HG02973 (cell line): ENCODE data around the gene ZNF101.
"Not testable (repeated sequence)": the region's sequence is repeated elsewhere in the genome, so short reads cannot be mapped to it uniquely, and the experiment has no call there.

Experiments
- ATAC-seq: cut with Tn5 transposase; IDR thresholded peaks from one replicate; pipeline ENCODE4 v1.9.1; 2021; ENCODE audit warnings: moderate library complexity; ENCODE audit not compliant: unreplicated experiment

ZNF101 gene

DNA sequence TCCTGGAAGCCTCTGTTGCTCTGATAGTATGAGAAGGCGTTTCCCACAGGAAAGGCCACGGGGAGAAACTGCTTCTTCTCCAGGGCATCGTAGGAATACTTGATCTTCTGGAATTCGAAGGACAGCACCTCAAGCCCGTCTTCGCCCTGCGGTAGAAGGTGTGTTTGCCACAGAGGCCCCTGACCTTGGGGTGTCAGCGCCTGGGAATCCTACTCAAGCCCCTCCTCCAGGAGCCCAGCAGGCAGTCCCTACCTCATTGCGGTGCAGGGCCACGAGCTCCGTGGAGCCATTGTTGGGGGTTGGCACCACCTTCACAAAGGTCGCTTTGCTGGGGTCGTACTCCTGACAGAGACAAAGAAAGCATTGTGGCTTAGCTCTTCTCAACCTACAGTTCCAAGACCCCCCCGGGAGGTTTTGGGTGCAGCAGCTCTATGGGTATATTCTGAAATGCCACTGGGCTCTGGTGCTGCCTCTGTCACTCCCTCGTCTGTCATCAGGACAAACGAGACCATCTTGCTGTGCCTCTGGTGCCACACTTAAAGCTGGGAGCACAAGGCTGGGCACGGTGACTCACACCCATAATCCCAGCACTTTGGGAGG lies 8.9 kb upstream of the ZNF101 start:
- no peak for ATAC-seq

DNA sequence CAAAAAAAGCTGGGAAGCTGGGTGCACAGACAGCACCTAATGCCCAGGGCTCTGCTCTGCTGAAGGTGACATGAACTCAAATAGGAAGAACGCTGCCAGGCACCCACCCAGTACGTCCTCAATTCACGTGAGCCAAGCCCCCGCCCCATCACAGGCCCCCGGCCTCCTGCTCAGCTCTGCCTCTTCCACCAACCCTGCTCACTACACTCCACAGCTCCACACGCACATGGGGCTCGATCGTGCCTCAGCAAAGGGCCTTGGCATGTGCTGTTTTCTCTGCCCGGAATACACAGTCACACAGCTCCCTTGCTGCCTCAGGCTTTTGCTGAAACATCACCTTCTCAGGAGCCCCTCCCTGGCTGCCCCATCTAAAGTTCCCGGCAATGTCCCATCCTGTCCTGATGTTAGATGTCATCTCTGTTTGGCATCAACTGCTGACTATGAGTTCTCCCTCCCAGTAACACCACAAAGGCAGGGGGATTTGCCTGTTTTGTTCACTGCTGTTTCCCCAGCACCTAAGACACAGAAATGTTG lies 7.4 kb upstream of the ZNF101 start:
- ATAC-seq: no peak

DNA sequence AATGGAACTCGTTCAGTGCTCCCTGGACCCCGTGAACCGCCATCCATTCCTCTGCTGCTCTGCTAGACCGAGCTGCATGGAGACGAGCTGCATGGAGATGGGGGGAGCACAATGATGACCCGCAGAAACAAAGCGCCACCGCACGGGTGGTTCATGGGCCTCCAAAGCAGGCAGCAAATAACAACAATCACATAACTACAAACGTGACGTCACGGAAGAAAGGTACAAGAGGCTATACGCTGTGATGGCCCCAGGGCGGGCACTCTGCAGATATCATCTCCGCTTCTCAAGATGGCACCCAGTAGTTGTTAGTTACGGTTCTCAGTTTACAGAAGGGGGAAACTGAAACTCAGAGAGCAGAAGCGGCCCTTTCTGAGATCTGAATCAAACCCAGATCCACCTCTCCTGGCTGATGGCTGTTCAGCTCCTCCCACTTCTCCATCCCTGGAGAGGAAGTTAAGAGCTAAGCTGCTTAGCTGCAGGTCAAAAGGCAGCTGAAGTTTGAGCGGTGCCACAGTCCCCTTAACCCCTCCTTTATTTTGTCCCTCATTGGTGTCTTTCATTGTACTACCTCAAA lies 6.9 kb upstream of the ZNF101 start:
- ATAC-seq: peak; percentile 30

DNA sequence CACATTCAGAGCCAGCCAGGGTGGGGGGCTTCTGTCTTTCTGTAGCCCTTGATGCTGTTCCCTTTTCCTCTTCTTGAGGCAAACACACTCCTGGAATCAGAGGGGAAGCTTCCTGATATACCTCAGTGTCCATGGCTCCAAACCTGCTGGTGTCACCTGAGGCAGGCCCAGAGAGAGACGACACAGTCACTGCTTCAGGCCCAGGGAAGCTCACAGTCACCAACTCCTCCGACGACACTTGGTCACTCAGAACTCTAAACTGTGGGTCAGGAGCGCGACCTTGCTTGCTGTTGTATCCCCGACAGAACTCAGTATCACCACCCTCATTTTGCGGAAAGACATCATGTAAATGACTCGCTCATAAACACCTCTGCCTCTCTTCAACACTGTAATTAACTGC lies 6.3 kb upstream of the ZNF101 start:
- no peak for ATAC-seq

DNA sequence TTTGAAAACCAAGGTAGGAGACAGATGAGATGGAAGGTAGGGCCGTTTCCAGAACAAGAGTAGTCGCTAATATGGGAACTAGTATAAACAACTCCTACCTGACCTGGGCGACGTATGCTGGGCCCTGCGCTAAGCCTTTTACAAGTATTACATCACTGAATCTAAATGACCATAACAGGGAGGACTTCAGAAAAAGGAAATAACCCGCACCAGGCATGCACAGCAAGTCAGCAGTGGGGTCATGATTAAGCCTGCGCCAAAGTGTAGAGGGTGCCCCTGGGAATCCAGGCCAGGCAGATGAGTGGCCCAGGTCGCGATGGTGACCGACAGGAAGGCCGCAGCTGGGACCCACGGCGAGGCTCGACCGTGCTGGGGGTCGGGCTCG lies 5.8 kb upstream of the ZNF101 start:
- peak; percentile 4 for ATAC-seq

DNA sequence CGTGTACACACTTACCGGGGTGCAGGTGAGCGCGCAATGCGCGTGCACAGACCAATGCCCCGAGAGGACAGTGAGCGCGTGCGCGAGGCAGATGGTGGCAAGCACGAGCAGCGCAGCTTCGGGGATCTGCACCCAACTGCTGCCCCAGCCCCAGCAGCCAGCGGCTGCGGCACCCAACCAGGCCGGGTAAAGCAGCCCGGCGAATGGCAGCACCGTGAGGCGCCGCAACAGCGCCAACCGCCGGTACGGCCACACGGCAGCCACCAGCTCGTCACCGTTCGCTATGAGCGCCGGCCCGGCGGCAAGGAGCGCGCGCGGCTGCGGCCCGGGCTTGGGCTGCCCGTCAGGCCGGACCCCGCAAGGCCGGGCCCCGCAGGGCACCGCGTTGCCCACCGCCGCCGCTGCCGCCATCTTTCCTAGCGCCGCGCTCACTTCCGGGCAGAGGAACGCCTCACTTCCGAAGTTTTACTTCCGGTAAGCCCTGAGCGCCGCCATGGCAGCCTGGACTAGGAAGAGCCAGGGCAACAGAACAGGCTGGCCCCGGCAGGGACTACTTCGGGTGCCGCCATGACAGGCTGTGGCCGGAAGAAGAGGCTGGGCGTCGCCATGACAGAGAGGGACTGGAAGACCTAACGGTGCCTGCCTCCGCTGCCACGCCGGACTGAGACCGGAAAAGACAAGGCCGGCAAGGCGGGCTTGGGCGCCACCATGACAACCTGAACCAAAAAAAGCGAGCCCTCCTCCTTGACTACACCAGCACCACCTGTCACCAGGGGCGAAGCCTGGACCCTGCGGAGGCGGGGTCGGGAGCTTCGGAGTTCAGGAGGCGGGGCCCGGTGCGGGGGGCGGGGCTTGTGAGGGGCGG lies 5.2 kb upstream of the ZNF101 start, which contains the start of gene ATP13A1:
Gene ATP13A1 (minus strand): TSS at position 421 of the 865 bp plus-strand sequence. CDS start 10 bp downstream, at position 411.
- peak; percentile 59 for ATAC-seq

DNA sequence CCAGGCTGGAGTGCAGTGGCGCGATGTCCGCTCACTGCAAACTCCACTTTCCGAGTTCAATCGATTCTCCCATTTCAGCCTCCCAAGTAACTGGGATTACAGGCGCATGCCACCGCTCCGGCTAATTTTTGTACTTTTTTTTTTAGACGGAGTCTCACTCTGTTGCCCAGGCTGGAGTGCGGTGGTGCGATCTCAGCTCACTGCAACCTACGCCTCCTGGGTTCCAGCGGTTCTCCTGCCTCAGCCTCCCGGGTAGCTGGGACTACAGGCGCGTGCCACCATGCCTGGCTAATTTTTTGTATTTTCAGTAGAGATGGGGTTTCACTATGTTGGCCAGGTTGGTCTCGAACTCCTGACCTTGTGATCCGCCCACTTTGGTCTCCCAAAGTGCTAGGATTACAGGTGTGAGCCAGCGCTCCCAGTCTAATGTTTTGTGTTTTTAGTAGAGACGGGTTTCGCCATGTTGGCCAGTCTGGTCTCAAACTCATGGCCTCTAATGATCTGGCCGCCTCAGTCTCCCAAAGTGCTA lies 3.2 kb upstream of the ZNF101 start:
- ATAC-seq: not testable (repeated sequence)

DNA sequence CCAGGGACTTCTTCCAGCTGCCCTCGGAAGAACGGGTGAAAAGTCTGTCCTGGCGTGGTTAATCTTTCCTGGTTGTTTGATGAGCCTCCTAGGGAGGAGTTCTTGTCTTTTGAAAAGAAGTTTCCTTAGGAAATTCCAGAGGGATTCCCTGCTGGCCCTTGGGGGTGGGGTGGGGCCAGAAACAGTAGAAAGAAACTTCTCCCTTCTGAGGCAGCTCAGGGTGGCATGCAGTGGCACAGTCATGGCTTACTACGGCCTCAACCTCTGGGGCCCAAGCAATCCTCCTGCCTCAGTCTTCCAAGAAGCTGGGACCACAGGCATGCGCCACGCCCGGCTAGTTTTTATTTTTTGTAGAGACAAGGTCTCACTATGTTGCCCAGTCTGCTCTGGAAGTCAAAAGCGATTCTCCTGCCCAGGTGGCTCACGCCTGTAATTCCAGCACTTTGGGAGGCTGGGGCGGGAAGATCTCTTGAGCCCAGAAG lies 1.5 kb downstream of the ZNF101 start:
- no peak for ATAC-seq

DNA sequence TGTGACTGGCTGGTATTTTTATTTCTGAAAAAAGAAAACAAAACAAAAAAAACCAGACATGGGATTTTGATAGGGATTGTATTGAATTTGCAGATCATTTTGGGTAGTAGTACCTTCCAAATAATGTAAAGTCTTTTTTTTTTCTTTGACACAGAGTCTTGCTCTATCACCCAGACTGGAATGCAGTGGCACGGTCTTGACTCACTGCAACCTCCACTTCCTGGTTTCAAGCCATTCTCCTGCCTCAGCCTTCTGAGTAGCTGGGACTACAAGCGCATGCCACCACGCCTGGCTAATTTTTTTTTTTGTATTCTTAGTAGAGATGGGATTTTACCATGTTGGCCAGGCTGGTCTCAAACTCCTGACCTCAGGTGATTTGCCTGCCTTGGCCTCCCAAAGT lies 4.2 kb downstream of the ZNF101 start:
- no peak for ATAC-seq

DNA sequence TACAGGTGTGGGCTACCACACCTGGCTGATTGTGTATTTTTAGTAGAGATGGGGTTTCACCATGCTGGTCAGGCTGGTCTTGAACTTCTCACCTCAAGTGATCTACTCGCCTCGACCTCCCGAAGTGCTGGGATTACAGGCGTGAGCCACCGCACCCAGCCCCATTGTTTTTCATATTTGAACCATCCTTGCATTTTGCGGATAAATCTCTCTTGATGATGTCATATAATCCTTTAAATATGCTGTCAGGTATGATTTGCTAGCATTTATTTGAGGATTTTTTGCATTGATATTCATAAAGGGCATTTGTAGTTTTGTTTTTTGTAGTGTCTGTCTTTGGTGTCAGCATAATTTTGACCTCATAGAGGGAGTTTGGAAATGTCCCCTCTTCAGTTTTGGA lies 5.7 kb downstream of the ZNF101 start:
- ATAC-seq: no peak

DNA sequence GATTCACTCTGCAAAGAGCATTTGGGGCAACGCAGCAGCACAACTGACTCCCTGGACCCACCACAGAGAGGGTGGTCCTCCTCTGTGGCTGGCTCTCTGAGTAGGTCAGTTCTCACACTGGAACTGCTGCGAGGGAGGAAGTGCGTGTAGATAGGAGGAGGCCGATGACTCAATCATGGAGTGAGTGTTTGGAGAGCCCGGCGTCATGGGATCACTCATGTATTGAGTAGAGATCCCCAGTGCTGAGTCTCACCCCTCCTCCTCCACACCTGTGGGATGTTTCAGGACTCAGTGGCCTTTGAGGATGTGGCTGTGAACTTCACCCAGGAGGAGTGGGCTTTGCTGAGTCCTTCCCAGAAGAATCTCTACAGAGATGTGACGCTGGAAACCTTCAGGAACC lies 8.9 kb downstream of the ZNF101 start:
- ATAC-seq: no peak

DNA sequence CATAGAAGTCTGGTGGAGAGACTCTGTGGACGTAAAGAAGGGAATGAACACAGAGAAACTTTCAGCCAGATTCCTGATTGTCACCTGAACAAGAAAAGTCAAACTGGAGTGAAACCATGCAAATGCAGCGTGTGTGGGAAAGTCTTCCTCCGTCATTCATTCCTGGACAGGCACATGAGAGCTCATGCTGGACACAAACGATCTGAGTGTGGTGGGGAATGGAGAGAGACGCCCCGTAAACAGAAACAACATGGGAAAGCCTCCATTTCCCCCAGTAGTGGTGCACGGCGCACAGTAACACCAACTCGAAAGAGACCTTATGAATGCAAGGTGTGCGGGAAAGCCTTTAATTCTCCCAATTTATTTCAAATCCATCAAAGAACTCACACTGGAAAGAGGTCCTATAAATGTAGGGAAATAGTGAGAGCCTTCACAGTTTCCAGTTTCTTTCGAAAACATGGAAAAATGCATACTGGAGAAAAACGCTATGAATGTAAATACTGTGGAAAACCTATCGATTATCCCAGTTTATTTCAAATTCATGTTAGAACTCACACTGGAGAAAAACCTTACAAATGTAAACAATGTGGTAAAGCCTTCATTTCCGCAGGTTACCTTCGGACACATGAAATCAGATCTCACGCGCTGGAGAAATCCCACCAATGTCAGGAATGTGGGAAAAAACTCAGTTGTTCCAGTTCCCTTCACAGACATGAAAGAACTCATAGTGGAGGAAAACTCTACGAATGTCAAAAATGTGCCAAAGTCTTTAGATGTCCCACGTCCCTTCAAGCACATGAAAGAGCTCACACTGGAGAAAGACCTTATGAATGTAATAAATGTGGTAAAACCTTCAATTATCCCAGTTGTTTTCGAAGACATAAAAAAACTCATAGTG lies 10.8 kb downstream of the ZNF101 start:
- ATAC-seq: no peak

DNA sequence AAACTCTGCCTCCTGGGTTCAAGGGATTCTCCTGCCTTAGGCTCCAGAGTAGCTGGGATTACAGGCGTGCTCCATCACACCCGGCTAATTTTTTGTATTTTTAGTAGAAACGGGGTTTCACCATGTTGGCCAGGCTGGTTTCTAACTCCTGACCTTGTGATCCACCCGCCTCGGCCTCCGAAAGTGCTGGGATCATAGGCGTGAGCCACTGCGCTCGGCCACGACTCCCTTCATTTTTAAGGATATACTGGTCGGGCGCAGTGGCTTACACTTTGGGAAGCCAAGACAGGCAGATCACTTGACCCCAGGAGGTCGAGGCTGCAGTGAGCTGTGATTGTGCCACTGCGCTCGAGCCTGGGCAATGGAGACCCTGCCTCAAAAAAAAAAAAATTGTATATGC lies 17.5 kb downstream of the ZNF101 start:
- not testable (repeated sequence) for ATAC-seq

DNA sequence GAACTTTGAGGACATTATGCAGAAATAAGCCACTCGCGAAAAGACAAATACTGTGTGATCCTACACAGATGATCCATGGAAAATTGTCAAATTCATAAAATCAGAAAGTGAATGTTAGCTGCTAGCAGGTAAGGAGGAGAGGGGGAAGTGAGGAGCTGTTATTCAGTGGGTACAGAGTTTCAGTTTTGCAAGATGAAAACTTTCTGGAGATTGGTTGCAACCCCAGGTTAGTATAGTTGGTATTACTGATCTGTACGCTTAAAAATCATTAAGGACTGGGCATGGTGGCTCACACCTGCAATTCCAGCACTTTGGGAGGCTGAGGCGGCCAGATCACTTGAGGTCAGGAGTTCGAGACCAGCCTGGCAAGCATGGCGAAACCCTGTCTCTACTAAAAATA lies 17.9 kb downstream of the ZNF101 start:
- no peak for ATAC-seq

DNA sequence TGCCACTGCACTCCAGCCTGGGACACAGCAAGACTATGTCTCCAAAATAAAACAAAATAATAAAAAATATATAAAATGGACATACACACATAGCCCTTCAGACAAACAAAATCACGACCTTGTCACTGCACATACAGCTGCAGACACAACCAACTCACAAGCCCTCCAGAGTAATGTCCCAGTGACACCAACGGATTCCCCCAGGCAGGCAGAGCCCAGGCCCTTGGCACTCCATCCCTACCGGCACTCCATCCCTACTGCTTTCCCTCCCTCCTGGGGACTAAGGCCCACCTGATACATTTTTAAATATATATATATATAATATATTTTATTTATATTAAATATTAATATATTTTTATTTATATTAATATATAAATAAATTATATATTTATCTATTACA lies 18.5 kb downstream of the ZNF101 start:
- ATAC-seq: no peak

DNA sequence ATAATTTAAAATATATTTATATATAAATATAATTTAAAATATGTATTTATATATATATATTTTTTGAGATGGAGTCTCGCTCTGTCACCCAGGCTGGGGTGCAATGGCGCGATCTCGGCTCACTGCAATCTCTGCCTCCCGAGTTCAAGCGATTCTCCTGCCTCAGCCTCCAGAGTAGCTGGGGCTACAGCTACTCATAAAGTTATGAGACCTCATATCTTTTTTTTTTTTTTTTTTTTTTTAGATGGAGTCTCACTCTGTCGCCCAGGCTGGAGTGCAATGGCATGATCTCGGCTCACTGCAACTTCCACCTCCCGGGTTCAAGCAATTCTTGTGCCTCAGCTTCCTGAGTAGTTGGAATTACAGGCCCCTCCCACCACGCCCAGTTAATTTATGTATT lies 20.4 kb downstream of the ZNF101 start:
- ATAC-seq: not testable (repeated sequence)

DNA sequence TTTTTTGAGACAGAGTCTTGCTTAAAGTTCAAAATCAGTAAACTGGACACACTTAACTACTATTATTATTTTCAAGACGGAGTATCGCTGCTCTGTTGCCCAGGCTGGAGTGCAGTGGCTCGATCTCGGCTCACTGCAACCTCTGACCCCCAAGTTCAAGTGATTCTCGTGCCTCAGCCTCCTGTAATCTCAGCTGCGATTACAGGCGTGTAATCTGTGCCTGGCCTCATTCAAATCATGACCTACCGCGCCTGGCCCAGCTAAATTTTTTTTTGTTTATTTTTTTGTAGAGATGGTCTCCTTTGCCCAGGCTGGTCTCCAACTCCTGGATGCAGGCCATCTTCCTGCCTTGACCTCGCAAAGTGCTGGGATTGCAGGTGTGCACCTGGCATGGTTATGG lies 23.0 kb downstream of the ZNF101 start:
- ATAC-seq: no peak

DNA sequence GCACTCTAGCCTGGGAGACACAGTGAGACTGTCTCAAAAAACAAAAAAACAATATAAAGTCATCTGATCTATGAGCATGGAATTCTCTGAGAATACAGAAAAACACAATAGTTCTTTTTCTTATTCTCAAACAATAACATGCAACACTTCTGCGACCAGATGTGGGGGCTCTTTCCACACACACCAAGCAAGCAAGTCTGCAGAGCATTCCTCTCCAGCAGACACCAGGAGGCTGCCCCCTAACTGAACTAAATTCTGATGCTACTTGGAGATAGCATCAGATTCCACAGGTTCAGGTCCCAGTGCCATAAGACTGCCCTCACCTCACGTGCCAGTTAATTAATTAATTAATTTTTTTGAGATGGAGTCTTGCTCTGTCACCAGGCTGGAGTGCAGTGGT lies 27.7 kb downstream of the ZNF101 start:
- ATAC-seq: no peak

DNA sequence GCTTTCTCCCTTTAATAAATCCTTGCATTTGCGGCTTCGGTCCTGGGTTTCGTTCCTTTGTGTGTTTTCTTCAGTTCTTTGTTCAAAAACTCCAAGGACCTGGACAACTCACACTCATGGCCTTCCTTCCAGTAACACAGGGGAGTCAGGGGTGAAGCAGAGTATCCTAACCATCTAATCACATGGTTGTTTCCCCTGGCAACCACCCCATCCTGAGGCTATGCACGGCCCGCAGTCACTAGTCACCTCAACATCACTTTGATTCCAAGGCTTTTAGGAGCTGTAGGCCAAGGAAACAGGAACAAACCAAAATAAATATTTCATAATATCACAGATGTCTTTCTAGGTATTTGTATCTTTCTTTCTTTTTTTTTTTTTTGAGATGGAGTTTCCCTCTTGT lies 28.9 kb downstream of the ZNF101 start:
- no peak for ATAC-seq

DNA sequence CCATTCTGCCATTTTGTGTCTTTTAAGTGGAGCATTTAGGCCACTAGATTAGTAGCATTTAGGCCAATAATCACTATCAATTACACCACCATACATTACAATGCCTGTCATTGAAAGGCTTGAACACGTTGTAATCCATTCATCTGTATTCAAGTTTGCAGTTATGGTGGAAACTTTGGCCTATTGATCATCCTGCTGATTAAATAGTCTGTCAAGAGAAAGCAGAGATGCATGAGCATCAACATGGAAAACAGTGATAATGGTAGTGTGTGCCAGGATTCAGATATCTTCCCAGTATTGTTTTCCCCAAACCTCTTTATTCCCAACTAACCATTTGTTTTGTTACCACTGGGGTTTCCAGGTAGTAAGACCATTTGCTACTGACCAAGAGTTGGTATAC lies 31.9 kb downstream of the ZNF101 start:
- not testable (repeated sequence) for ATAC-seq
